DMS114 treated with DMSO at 0.1 percent for 48 hours (cell line): Measurements from ENCODE around the gene PUM1.

Experiments used
- DNase-seq: peaks from one replicate; lab custom pipeline; 2025; ENCODE audit not compliant: unreplicated experiment; lab: John Stamatoyannopoulos, UW

Gene PUM1

DNA sequence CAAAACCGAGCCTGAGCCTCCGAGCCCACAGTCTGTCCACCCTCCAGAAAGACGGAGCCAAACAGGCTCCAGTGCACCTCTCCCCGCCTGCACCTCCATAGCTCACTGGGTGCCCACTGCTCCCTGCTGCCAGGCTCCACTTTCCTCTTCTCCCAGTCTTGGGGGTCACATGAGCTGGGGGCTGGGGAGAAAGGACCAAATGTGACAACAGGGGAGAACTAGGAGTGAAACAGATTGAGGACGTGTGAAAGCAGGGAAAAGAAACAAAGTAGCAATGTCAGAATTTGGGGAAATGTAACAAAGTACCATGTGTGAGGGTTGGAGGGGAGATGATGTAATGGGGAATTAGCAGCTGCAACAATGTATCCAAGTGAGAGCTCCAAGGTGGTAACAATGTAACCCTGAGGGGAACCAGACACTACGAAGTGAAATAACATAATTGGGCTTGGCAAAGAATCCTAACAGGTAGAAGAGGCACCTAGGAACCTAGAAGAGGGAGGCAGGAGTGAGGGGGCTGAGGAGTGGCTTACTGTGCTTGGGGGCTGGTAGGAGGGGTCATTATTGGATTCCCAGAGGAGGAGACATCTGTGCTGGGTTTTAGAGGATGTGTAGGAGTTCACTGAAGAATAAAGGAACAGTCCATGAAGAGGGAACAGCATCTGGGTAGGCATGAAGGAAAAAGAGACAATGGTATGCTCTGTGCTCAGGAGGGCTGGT lies 169.4 kb downstream of the PUM1 start:
- DNase-seq, result no peak

DNA sequence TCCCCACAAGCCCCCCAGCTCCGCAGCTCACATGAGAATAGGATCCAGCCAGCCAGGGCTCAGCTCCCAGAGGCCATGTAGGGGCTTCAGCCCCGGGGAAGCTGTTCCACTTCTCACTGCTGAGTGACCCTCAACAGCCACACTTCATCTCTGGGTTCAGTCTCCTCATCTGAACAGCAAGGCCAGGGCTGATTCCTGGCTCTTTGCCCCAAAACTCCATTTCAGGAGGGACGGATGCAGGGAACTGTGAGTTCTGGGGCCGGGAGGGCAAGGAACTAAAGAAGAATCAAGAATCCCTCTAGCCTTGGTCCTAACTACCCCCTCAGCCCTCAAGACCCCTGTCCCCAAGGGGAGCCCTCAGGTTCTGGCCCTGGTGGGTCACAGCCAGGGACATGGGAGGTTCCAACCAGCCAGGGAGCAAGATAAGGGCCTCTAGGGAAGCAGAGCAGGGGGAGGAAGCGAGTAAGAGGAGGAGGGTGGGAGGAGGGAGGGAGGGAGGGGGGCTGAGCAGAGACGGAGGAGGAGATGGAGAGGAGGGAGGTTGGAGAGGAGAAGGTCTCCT lies 170.1 kb downstream of the PUM1 start:
- DNase-seq, result no peak

DNA sequence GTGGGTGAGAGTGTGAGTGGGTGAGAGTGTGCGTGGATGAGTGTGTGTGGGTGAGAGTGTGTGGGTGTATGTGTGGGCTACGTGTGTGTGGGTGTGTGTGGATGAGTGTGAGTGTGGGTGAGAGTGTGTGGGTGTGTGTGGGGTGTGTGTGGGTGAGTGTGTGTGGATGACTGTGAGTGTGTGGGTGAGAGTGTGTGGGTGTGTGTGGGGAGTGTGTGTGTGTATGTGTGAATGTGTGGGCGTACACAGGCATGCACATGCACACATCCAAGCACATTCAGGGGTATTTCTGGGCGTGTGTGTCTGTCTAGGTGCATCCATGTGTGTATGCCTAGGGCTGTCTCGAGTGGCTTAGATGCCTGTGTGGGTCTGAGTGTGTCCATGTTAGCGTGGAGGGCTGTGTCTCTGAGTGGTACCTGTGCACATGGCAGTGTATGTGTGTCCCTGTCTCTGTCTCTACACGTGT lies 171.0 kb downstream of the PUM1 start:
- no peak for DNase-seq

DNA sequence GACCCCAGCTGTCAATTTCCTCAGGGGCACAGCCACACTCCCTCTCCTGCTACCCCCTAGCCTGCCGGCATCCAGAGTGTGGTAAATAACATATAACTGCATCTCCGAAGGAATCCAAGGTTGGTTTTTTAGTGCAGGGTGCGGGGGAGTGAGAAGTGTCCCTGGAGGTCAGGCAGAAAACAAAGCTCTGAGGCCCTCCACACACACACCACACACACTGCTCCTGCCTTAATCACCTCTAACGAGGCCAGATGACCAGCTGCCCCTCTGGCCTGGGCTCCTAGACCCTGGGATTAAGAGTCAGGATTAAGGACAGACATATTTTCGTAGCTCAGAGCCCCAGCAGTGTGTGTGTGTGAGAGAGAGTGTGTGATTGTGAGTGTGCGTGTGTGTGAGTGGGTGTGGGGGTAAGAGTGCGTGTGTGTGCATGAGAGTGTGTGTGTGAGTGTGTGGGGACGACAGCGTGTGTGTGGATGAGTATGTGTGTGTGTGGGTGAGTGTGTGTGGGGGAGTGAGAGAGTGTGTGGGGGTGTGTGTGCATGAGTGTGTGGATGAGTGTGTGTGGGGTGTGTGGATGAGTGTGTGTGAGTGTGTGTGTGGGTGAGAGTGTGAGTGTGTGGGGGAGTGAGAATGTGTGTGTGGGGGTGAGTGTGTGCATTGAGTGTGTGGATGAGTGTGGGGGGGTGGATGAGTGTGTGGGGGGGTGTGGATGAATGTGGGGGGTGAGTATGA lies 171.6 kb downstream of the PUM1 start:
- DNase-seq, result no peak

DNA sequence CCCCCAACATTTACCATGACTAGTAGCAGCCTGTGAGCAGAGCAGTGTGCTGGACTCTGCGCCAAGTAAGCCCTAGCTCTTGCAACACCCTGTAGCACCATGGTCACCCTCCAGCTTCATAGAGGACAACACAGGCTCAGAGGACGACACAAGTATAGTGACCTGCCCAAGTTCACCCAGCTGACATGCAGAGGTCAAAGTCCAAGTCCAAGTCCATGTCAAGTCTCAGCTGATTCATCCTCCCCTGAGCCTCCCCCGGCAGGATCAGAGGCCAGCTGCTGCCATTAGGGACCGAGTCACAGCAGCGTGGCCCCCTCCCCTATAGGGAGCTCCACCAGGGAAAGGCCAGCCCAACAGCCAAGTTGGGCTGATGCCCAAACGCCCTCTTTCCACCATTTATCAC lies 172.8 kb downstream of the PUM1 start:
- DNase-seq, result no peak

DNA sequence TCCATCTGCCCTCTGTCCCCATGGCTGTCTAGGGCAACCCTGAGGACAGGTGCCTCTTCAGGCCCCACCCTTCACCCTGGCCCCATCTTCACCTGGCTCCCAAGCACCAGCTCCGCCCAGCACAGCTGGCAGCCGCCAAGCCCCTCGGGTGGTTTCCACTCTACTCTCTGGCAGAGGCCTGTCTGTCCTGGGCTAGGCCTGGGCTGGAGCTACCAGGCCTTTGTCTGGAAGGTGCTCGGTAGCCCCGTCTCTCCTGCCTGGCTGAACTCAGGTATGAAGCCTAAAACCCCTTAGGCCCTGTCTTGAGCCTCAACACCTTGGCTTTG lies 174.3 kb downstream of the PUM1 start:
- DNase-seq, result no peak

DNA sequence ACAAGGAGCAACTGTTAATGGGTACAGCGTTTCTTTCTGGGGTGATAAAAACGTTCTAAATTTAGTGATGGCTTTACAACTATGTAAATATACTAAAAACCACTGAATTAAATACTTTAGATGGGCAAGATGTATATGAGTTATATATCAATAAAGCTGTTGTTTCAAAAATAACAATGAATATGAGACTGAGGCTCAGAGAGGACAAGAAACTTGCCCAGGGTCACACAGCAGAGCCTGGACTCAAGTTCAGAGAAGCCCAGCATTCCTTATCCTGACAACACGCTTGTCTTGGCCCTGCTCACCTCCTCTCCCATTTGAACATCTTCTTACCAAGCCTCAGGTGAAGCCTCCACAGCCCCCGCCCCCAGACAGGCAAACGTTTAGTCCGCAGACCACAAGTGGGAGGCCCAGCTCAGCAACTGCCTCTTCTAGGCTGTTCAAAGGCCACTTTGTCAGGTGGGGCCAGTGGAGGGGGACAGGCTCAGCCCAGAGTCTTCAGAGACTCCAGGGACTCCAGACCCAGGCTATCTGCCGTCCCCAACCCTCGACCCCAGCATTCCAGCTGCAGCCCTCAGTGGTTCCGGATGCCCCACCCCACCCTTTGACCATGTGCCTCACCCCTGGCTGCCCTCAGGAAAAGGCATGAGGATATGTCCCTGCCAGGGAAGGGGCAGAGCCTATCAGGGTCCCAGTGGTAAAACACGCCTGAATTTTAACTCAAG lies 174.9 kb downstream of the PUM1 start:
- DNase-seq, result no peak

DNA sequence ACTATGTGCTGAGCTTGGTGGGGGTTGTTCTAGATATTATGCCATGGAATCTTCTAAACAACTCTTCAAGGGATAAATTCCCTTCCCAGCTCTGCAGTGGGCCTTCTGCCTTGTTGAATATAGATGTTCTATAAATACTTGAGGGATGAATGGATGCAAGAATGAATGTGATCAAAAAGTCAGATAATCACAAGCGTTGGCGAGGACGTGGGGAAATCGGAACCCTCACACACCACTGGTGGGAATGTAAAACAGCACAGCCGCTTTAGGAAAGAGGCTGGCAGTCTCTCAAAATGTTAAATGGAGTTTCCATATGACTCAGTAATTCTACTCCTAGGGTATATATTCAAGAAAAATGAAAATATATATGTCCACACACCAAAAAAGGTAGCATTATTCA lies 176.0 kb downstream of the PUM1 start:
- DNase-seq, result no peak

DNA sequence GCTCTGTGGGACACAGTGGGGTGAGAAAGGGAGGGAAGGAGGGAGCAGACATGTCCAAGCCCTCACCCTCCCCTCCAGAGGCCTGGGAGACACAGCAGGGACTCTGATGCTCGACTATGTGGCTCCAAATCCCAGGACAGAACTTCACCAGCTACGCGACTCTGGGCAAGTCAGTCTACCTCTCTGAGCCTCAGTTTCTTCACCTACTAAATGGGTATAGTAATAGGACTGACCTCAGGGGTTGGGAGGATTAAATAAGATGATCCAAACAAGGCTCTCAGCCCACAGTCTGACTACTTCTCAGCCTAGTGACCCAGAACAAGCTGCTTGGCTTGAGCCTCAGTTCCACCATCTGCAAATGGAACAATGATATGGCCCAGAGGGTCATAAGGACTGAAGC lies 176.5 kb downstream of the PUM1 start:
- DNase-seq, result no peak

DNA sequence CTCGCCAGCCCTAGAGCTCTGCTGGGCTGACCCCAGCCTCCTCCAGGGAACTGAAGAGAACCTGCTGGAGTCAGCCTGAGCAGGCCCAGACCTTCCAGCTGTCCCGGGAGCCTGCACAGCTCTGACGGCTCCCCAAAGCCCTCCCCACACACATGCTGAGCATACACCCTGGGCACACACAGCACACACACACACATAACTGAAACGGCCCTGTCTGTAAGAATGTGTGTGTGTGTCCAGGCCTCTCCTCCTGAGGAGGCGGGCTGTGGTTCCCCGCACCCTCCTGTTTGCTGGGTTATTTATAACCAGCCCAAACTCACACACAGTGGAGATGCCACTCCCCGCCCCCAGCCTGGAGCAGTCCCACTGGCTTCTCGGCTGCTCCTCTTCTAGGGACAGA lies 177.1 kb downstream of the PUM1 start:
- no peak for DNase-seq

DNA sequence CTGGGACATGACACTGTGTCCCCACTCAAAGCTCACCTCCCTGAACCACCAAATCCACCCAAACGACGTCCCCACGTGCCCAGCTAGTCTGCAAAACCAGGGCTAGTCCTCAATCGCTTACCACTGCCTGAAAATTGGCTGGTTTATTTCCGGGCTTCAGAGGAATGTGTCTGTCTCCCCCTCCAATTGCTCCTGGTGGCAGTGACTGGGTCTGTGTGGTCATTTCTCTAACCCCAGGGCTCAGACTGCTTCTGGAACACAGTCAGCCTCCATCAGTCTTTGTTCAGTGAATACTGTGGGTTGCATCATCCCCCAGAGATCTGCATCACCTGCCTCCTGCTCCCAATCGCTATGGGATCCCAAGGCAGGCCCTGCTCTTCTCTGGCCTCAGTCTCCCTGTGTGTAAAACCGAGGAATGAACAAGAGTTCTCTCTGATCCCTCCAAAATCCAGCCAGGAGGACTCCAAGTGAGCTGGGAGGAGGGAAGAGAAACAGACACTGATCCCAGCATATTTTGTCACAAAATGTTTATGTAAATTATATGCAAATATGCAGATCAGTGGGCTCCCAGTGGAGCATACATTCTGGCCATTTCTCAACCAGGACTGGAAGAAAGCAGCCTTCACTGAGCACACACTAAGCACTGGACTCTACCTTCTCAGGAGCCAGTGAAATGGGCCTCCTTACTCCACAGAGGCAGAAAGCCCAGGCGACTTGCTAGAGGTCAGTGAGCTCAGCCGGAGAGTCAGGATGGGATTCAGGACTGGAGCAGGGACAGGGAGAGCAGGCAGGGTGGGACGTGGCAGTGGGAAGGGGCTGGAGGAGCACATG lies 177.8 kb downstream of the PUM1 start:
- DNase-seq, result no peak

DNA sequence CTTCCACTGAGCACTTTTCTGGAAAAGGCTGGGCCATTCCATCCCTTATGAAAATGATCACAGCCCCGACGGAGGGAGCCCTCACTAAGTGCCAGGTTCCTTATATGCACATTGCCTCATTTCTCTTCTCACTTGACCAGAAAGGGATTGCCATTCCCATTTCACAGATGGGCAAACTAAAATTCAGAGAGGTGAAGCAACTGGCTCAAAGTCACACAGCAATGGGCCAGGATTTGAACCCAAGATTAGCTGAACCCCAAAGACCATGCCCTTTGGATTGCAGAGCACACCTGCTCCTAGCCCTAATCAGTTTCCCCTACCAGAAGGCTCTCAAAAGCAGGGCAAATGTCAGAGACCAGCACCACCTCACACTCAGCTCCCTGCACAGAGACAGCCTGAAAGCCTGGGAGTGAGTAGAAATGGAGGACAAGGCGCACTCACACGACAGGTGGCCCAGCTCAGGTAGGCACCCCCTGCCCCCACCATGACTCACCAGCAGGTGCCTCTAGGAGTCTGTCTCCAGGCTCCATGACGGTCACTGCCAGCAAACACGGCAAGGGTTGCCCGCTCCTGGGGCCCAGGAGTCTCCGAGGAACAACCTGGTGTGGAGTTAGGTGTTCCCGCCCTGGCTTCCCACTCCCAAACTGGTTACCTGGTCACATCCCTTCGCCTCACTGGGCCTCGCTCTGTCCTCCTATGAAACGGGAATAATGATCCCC lies 178.6 kb downstream of the PUM1 start:
- no peak for DNase-seq

DNA sequence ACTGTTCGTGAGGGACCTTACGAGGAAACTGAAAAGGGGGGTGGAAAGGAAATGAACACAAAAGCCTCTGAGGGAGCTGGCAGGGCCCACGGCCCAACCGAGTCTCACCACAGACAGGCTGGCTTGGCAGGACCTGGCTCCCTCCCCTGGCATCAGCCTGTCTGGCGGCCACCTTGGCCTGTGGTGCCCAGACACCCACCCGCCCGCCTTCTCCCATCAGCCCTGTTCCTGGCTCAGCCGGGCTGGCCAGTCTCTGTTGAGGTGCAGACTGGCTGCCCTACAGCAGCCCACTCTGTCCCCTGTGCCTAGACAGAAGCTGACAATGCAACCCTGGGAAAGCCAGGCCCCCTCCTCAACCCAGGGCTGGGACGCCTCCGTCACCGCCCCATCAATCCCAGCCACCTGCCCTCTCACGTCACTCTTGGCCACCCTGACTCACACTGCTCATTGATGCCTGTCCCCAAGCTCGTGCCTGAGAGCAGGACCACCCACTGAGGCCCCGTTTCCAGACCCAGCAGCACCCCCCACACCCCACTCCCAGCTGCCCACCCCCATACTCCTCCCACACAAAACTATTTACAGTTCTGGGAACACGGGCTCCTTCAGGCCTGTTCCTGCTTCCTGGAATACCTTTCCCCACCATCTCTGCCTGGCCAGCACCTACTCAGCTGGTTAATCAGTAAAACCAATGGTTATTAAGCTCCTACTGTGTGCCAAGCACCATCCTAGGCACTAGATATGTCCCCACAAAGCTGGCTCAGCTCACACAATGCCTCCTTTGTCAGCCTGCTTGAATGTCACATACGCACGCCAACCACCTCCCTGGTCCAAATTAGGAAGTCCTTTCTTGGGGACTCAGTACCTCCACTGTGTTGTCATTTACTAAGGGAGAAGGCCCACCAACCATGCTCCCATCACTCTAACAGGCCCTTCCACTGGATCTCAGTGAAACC lies 179.7 kb downstream of the PUM1 start:
- no peak for DNase-seq

DNA sequence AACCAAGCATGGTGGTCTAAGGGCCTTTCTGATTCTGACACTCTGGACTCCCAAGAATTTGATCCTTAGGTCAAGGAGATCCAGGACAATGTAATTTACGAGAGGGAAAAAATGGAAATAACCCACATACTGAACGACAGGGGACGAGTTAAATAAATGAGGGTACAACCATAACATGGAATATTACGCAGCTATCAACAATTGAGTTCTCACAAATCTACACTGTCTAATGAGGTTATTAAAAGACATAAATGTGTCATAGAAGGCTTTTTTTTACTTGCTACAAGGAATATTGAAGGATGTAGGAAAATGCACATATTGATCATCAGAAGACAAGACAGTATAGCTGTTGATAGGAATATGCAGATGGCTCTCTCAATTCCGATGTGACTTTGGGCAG lies 180.8 kb downstream of the PUM1 start:
- DNase-seq, result no peak

DNA sequence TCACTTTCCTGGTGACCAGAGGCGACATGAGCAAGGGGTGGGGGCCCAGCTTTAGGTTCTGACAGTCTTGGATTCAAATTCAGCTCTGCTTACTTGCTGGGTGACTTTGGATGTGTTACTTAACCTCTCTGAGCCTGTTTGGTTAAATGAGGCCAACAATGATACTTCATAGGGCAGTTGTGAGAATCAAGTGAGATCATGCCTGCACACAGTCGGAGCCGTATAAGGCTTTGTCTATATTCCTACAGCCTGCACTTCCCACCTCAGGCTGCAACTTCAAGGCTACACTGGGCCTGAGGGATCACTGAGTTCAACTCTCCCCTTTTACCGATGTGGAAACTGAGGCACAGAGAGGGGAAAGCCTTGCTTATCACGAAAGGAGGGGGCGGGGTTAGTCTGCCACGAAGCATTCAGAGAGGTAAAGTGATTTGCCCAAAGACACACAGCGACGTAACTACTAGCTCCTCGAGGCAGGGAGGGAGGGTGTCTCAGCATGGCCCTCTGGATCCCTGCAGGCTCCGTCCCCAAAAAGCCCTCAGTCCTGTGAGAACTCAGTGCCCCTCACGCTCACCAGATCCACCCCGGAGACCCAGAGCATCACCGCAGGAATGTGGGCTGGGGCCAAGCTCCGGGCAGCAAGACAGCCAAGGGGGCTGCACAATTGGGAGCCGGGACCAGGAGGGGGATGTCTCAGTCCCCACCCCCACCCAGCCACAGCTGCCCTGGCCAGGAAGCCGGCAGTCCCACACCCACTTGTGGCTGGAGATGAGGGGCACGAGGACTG lies 181.9 kb downstream of the PUM1 start:
- DNase-seq, result no peak

DNA sequence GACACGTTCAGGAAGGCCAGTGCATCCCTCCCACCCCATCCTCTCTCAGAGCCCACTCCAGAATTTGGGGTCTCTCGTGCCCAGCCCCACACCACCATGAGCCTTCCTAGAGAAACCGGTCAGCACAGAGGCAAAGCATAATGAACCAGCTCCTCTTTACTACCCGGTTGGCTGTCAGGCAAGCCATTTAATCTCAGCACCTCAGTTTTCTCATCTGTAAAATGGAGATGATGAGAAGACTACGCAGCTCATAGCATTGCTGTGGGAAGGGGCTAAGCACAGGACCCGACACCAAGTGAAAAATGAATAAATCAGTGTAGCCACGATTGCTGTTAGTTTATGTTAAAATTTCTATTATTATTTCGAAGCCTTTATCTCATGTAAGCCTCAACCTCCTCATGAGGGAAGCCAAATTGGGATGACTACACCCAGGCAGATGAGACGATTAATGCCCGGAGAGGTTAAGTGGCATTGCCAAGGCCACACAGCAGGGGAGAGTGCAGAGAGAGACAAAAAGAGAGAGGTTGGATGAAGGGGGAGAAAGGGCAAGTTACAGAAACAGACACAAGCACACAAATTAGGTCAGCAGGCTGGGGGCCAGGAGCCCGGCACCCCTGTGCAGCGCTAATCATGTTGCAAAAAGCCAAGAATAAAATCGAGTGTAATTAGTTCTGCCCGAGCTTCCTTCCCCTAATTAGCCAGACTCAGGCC lies 182.7 kb downstream of the PUM1 start:
- no peak for DNase-seq
